GM21526 (cell line): Measurements from ENCODE around the gene CRTAP.
A peak's percentile ranks its signal among the peaks of the same experiment; 100 is the strongest.
"Not testable (repeated sequence)": the region's sequence is repeated elsewhere in the genome, so short reads cannot be mapped to it uniquely, and the experiment has no call there.

Experiments
- ATAC-seq: cut with Tn5 transposase; IDR thresholded peaks from one replicate; pipeline ENCODE4 v1.9.1; 2021; ENCODE audit warnings: moderate library complexity; ENCODE audit not compliant: unreplicated experiment, low FRiP score

Gene CRTAP

DNA sequence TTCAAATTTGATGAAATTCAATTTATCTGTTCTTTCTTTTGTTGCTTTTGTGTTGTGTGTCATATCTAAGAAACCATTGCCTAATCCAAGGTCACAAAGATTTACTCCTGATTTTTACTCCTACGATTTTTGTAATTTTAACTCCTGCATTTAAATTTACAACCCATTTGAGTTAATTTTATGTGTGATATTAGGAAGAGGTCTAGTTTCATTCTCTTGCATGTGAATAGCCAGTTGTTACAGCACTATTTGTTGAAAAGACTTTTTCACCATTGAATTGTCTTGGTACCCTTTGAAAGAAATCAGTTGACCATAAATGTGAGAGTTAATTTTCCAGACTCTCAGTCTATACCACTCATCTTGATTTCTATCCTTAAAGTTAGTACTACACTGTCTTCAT is 23.9 kb downstream of the CRTAP start:
- no peak for ATAC-seq

GRCh38 chr3:33139006-33139623 is 25.3 kb downstream of the CRTAP start:
- peak; percentile 51 for ATAC-seq

GRCh38 chr3:33139996-33140395 is 26.2 kb downstream of the CRTAP start:
- ATAC-seq, result no peak

GRCh38 chr3:33141006-33141405 is 27.2 kb downstream of the CRTAP start:
- no peak for ATAC-seq

DNA sequence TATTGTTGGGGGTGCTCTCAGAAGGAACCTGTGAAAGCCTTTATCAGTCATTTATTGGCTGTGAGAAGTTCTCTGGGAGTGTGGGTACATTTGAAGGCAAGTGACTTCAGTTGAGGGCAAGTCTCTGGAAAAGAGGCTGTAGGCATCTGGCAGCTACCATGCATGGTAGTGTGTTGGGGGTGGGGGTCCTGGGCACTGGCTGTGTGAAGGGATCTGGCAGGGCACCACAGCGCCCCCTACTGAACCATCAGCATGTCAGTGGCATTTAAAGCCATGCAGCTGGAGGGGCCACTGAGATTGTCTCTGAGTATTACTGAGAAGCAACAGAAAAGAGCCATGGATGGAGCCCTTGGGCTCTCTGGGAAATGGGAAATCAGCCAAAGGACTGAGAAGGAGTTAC is 30.6 kb downstream of the CRTAP start:
- ATAC-seq, result no peak

DNA sequence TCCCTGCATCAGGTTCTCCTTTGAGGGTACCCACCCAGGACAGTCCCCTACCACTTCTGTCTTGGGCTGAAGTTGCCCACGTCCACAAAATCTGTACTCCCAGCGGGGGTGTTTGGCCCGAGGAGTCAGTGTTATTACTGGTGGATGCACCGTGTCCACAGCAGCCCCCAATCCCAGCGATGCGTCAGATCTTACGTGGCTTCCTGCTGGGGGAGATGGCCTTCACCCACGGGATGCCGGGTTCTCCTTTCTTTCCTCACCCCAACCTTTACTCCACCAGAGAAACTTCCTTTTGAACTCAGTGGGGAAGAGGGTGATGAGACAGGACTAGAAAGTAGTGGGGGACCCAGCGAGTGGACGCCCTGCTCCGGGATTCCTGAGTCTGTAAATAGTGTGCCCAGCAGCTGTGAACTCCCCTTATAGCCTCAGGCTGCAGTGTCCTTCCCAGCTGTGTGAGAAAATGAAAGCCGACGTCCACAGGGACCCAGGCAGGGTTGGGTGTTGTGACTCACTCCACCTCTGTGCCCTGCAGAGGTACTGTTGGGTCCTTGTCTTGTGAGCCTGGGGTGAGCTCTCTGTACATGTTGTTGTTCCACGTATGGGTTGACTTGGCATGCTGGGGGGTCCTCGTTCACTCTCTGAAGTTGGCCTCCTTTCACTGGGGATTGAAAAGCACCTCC is 31.5 kb downstream of the CRTAP start:
- ATAC-seq, result no peak

DNA sequence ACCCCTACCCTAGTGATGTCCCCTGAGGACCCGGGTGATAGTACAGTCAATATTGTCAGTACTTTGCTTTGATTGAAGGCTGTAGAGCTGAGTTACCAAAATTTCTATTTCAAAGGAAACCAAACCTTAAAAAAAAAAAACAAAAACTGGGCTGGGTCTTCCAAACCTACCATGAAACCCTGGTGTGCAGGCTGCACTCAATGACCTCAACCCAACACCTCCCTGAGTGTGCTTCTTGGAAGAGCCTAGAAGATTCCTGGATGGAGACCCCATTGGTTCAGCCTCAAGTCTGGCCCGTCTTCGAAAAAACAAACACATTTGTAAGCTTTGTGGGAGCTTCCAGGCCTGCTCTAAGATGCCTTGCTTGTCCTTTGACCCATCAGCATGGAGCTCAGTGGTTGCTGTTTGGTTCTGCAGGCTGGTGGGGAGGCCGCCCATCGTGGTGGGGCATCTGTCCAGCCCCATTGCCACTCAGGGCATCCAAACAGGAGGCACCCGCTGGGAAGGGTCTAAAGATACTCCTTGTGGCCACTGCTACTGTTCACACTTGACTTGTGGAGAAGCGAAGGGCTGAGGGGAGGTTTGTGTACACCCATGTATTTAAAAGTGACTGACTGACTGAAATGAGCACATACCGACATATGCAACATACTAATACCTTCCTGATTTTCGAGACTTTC is 32.2 kb downstream of the CRTAP start:
- no peak for ATAC-seq

DNA sequence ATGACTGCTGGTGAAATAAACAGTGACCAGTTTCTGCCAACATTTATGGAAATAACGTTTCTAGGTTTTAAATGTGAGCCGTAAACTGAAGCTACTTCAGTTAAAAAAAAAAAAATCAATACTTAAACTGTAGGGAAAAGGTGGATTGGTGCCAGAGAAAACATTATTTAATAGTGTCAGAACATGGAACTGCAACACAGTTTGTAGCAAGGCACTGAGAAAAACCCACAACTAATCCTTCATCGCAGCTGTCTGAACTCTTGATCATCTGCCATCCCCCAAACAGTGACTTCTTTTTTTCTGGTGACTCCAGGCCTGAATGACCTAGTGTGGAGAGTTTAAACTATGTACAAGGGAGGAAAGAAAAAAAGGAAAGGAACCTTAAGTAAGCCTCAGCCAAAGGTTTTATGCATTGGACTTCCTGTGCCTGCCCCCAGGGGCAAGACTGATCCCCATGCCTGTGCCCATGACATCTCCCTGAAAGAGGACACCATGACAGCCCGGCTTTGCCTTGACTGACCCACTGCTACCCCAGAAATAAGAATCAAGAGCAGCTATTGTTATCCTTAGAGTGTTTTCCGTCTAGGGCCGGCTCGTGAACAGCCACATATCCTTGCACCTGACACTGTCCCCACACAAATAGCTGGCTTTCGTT is 33.1 kb downstream of the CRTAP start:
- ATAC-seq, result no peak

- no peak for ATAC-seq
These were observed 35.5 kb downstream of the CRTAP start for GRCh38 chr3:33149342-33149741.

GRCh38 chr3:33152363-33153360 is 38.8 kb downstream of the CRTAP start:
- ATAC-seq, result no peak

GRCh38 chr3:33153782-33154181 is 40.0 kb downstream of the CRTAP start:
- ATAC-seq, result no peak

- no peak for ATAC-seq
These were observed 41.5 kb downstream of the CRTAP start for GRCh38 chr3:33155301-33155700.

DNA sequence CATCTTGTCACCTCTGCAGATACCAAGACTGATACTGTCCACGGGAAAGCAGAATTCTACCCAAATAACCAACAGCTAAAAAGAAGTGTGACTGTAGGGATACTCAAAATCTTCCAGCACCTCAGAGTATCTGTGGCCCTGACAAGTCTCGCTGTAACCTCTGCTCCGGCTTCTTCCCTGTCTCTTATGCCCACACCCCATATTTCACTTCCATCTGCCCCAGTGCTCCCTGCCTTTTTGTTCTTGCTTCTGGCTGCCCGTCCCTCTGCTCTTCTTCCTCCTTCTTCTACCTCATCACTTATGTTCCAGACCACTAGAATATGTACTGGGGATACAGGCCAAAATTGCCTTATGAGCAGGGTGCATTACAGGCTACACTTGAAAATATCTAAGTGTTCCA is 45.4 kb downstream of the CRTAP start:
- no peak for ATAC-seq

GRCh38 chr3:33159981-33160380 is 46.2 kb downstream of the CRTAP start:
- ATAC-seq, result no peak

GRCh38 chr3:33162621-33163020 is 48.8 kb downstream of the CRTAP start:
- ATAC-seq, result not testable (repeated sequence)

- ATAC-seq, result no peak
These were observed 51.6 kb downstream of the CRTAP start for GRCh38 chr3:33165372-33165771.

GRCh38 chr3:33166095-33166494 is 52.3 kb downstream of the CRTAP start:
- no peak for ATAC-seq

DNA sequence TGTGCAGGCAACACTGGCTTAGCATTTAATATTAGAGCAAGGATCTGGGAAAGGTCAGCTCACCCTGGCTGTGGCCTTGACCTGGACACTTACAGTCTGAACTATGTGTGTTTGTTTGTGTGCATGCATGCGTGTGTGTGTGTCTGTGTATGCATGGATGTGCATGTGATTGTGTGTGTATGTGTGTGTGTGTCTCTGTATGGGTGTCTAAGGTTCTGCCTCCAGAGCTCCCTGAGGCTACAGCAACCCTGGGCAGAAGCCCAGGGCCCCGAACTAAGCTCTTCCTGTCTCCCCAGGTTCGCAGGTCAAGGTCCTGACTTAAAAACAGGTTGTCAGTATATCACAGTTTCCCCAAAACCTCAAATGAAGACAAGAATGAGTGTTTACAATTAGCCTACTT is 53.5 kb downstream of the CRTAP start:
- ATAC-seq, result no peak

DNA sequence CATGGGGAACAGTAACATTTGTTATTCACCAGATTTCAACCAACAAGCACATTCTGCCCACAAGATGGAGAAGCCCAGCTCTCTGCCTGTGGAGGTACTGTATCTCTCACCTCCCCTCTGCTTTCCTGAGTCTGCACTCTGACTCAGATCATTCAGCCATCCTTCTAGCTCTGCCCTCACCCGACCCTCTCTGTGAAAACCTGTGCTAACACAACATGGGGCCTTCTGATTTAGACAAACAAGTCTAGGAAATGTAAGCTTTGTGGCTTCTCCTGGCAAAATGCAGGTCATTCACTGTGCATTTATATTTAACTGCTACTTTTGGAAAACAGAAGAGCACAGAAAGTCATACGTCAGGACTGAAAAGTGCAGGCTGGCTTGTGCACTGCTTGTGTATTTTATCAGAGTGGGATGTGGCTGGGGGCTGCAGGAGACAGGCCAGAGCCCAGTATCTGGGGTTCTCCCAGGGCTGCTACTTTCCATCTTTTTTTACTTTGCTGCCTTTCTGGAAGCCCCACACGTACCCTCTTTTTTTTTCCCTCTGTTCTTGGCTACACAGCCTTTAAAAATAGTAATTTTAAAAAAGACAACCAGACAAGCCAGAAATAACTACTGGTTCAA is 54.0 kb downstream of the CRTAP start:
- ATAC-seq, result no peak

DNA sequence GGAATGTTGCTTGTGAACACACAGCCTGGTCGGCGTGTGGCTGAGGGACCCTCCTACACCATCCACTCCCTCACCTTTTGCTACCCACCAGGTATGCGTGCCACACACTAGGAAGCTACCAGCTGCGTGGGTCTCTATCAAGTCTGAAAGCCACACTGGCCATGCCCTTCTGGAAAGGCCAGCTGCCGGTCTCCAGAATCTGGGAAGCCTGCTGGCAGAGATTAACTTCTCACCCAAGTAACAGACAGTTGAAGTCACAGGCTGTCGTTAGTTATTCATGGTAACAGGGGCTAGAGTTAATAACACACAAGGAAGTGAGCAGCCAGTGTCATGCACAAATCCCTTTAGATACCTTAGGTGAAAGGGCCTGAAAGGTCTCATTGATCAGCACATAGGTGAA is 56.7 kb downstream of the CRTAP start:
- ATAC-seq, result no peak
